Sigmoid colon (tissue), 4 donors: Measurements from ENCODE around the gene FCN3.

Source experiments
- CTCF ChIP-seq, 4 experiments: fragments of 450-650 bp in 3 of 4; fragments of 200-600 bp in 1 of 4; IDR thresholded peaks; one replicate each; pipeline ENCODE4 v1.5.1; 2016 to 2019; ENCODE audit warnings: antibody characterized with exemption in 4 of 4, mild to moderate bottlenecking in 3 of 4, moderate library complexity in 2 of 4
- EP300 ChIP-seq, 4 donors: sonication (generic); formaldehyde crosslinking; IDR thresholded peaks; one replicate each; pipeline ENCODE4 v1.6.1; 2017; ENCODE audit warnings: antibody characterized with exemption in 4 of 4

- TF ChIP-seq CTCF (IDR thresholded peaks at IDR 0.05) (no peak), EP300 (IDR thresholded peaks at IDR 0.05) (no peak)
Measured at GRCh38 chr1:27325286-27325685, 49.3 kb downstream of the FCN3 start.
